H1 (cell line): ENCODE data around the gene ITSN1. TPM values are rescaled to one million over a fixed set of nuclear protein-coding genes. Genes with fewer than 3 reads are reported as not detected.

Experiments used
- CBX8 ChIP-seq: fragments of 300-800, 300-1000 bp; sonication (generic); IDR thresholded peaks from 2 replicates; pipeline ENCODE4 v1.7.1; 2016; ENCODE audit warnings: low read depth, low read length, borderline replicate concordance
- MAFK ChIP-seq: IDR thresholded peaks from 2 replicates; pipeline ENCODE4 v1.6.1; 2012; ENCODE audit warnings: low read depth, mild to moderate bottlenecking, improper control_type of control experiment, low read length
- PHF8 ChIP-seq: fragments of 200-600 bp; sonication (generic); conservative IDR thresholded peaks from 2 replicates; pipeline ENCODE4 v1.7.1; 2012; ENCODE audit warnings: low read depth, mild to moderate bottlenecking, inconsistent platforms, low read length, moderate library complexity
- POLR2AphosphoS5 ChIP-seq: IDR thresholded peaks from 2 replicates; pipeline ENCODE4 v1.6.1; 2011; ENCODE audit warnings: low read depth, low read length
- RXRA ChIP-seq: IDR thresholded peaks from 2 replicates; pipeline ENCODE4 v1.6.1; 2011; ENCODE audit warnings: low read depth, mild to moderate bottlenecking, low read length, moderate library complexity; ENCODE audit not compliant: insufficient read depth
- SP2 ChIP-seq: IDR thresholded peaks from 2 replicates; pipeline ENCODE4 v1.6.1; 2012; ENCODE audit warnings: mild to moderate bottlenecking, low read length, inconsistent platforms
- SP4 ChIP-seq: IDR thresholded peaks from 2 replicates; pipeline ENCODE4 v1.6.1; 2012; ENCODE audit warnings: low read length, inconsistent platforms
- TAF7 ChIP-seq: optimal IDR thresholded peaks from 2 replicates; pipeline ENCODE3; 2011; ENCODE audit warnings: low read depth, mild to moderate bottlenecking, inconsistent platforms, low read length, moderate library complexity, borderline replicate concordance
- YY1 ChIP-seq: IDR thresholded peaks from 2 replicates; pipeline ENCODE4 v1.6.1; 2011; ENCODE audit warnings: low read depth, mild to moderate bottlenecking, low read length
- ZNF274 ChIP-seq: IDR thresholded peaks from 2 replicates; pipeline ENCODE4 v1.7.0; 2012; ENCODE audit warnings: low read length, borderline replicate concordance; ENCODE audit errors: extremely low read depth
- polyA plus RNA-seq, 7 experiments: library from polyadenylated mRNA; depleted of rRNA in 3 of 7; stranded (reverse) in 5 of 7; unstranded in 2 of 7; fragments of >200 nt in 5 of 7; fragments of 200-250 nt in 2 of 7; gene quantifications; 1 replicate in 5 of 7; 2 replicates in 1 of 7; 4 replicates in 1 of 7; pipeline versions ENCODE4 v1.2.1 to v1.2.3, GENCODE V29; 2011 to 2013; ENCODE audit warnings: missing spikeins in 2 of 7, mixed read lengths in 2 of 7
- total RNA-seq: library from RNA; stranded (reverse); fragmentation: NEBNext Ultra II Directional; extraction: Animal tissue kit (Norgen Biotek cat#: 25700); gene quantifications from 2 replicates; pipeline ENCODE4 v1.2.1, GENCODE V29; 2021
- TF ChIP-seq, protein P1 (sequence below): fragments of 300-600 bp; sonication (generic); IDR thresholded peaks from 2 replicates; pipeline ENCODE4 v1.7.1; 2012; ENCODE audit warnings: low read length, moderate library complexity, mild to moderate bottlenecking, inconsistent platforms; ENCODE audit not compliant: insufficient replicate concordance
- TF ChIP-seq, protein P2 (sequence below): IDR thresholded peaks from 2 replicates; pipeline ENCODE4 v1.6.1; 2012; ENCODE audit warnings: inconsistent platforms

Gene ITSN1
- total and polyA plus RNA-seq, 2 of the 8 experiments (the other 6 are each of a cell fraction or from before 2014, with no cell fraction given) = 60.8 to 78.1 TPM

GRCh38 chr21:33763582-33763899 is 121.2 kb downstream of the ITSN1 start (continued):
- TF ChIP-seq, protein P1, sequence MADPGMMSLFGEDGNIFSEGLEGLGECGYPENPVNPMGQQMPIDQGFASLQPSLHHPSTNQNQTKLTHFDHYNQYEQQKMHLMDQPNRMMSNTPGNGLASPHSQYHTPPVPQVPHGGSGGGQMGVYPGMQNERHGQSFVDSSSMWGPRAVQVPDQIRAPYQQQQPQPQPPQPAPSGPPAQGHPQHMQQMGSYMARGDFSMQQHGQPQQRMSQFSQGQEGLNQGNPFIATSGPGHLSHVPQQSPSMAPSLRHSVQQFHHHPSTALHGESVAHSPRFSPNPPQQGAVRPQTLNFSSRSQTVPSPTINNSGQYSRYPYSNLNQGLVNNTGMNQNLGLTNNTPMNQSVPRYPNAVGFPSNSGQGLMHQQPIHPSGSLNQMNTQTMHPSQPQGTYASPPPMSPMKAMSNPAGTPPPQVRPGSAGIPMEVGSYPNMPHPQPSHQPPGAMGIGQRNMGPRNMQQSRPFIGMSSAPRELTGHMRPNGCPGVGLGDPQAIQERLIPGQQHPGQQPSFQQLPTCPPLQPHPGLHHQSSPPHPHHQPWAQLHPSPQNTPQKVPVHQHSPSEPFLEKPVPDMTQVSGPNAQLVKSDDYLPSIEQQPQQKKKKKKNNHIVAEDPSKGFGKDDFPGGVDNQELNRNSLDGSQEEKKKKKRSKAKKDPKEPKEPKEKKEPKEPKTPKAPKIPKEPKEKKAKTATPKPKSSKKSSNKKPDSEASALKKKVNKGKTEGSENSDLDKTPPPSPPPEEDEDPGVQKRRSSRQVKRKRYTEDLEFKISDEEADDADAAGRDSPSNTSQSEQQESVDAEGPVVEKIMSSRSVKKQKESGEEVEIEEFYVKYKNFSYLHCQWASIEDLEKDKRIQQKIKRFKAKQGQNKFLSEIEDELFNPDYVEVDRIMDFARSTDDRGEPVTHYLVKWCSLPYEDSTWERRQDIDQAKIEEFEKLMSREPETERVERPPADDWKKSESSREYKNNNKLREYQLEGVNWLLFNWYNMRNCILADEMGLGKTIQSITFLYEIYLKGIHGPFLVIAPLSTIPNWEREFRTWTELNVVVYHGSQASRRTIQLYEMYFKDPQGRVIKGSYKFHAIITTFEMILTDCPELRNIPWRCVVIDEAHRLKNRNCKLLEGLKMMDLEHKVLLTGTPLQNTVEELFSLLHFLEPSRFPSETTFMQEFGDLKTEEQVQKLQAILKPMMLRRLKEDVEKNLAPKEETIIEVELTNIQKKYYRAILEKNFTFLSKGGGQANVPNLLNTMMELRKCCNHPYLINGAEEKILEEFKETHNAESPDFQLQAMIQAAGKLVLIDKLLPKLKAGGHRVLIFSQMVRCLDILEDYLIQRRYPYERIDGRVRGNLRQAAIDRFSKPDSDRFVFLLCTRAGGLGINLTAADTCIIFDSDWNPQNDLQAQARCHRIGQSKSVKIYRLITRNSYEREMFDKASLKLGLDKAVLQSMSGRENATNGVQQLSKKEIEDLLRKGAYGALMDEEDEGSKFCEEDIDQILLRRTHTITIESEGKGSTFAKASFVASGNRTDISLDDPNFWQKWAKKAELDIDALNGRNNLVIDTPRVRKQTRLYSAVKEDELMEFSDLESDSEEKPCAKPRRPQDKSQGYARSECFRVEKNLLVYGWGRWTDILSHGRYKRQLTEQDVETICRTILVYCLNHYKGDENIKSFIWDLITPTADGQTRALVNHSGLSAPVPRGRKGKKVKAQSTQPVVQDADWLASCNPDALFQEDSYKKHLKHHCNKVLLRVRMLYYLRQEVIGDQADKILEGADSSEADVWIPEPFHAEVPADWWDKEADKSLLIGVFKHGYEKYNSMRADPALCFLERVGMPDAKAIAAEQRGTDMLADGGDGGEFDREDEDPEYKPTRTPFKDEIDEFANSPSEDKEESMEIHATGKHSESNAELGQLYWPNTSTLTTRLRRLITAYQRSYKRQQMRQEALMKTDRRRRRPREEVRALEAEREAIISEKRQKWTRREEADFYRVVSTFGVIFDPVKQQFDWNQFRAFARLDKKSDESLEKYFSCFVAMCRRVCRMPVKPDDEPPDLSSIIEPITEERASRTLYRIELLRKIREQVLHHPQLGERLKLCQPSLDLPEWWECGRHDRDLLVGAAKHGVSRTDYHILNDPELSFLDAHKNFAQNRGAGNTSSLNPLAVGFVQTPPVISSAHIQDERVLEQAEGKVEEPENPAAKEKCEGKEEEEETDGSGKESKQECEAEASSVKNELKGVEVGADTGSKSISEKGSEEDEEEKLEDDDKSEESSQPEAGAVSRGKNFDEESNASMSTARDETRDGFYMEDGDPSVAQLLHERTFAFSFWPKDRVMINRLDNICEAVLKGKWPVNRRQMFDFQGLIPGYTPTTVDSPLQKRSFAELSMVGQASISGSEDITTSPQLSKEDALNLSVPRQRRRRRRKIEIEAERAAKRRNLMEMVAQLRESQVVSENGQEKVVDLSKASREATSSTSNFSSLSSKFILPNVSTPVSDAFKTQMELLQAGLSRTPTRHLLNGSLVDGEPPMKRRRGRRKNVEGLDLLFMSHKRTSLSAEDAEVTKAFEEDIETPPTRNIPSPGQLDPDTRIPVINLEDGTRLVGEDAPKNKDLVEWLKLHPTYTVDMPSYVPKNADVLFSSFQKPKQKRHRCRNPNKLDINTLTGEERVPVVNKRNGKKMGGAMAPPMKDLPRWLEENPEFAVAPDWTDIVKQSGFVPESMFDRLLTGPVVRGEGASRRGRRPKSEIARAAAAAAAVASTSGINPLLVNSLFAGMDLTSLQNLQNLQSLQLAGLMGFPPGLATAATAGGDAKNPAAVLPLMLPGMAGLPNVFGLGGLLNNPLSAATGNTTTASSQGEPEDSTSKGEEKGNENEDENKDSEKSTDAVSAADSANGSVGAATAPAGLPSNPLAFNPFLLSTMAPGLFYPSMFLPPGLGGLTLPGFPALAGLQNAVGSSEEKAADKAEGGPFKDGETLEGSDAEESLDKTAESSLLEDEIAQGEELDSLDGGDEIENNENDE = no peak
- TF ChIP-seq MAFK (no peak), PHF8 (no peak), CBX8 (no peak), YY1 (no peak), TAF7 (no peak), RXRA (no peak), SP2 (no peak), SP4 (no peak), POLR2AphosphoS5 (no peak), ZNF274 (no peak)
- TF ChIP-seq, protein P2, sequence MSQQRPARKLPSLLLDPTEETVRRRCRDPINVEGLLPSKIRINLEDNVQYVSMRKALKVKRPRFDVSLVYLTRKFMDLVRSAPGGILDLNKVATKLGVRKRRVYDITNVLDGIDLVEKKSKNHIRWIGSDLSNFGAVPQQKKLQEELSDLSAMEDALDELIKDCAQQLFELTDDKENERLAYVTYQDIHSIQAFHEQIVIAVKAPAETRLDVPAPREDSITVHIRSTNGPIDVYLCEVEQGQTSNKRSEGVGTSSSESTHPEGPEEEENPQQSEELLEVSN = no peak
